HT1080 (cell line): Measurements from ENCODE around the gene PITHD1. TPM values are rescaled to one million over a fixed set of nuclear protein-coding genes. Genes with fewer than 3 reads are reported as not detected.
"Not testable (repeated sequence)": the region's sequence is repeated elsewhere in the genome, so short reads cannot be mapped to it uniquely, and the experiment has no call there.

Experiments used
- DNase-seq: peaks from one replicate; pipeline ENCODE4 v3.0.0-alpha.2; 2015; ENCODE audit warnings: low read depth
- polyA plus RNA-seq, 2 experiments: library from polyadenylated mRNA; depleted of rRNA; stranded (reverse); fragments of >200 nt; gene quantifications; 2 replicates each; pipeline ENCODE4 v1.2.3, GENCODE V29; 2015
- total RNA-seq: library from RNA; depleted of rRNA; stranded (reverse); fragments of >200 nt; shearing (Covaris generic); gene quantifications from 2 replicates; pipeline ENCODE4 v1.2.3, GENCODE V29; 2014; rRNA removed

Gene PITHD1
- total RNA-seq = 124 and 129 TPM in 2 replicates
- polyA plus RNA-seq (2015; cell fraction: cytosol; rRNA removed) = 62.4 and 64.2 TPM in 2 replicates
- polyA plus RNA-seq (2015; cell fraction: nucleus; rRNA removed) = 39.7 and 42.5 TPM in 2 replicates

GRCh38 chr1:23777979-23778814 lies at the start of gene PITHD1:
Gene PITHD1 (plus strand): TSS chr1:23778418. CDS start chr1:23778516, 98 bp downstream.
- DNase-seq = peak; percentile 60

- peak; percentile 69 for DNase-seq
These were observed 45.6 kb upstream of the PITHD1 start for GRCh38 chr1:23732363-23733224.

GRCh38 chr1:23733281-23733680 lies 44.9 kb upstream of the PITHD1 start:
- DNase-seq = not testable (repeated sequence)

GRCh38 chr1:23736437-23737134 lies 41.6 kb upstream of the PITHD1 start:
- no peak for DNase-seq

GRCh38 chr1:23741609-23742008 lies 36.6 kb upstream of the PITHD1 start:
- no peak for DNase-seq

- peak; percentile 8 for DNase-seq
These were observed 35.4 kb upstream of the PITHD1 start for GRCh38 chr1:23742670-23743286.

- peak; percentile 55 for DNase-seq
These were observed 34.7 kb upstream of the PITHD1 start, which contains the start of gene ELOA for GRCh38 chr1:23743287-23744152. Gene ELOA (plus strand): TSS chr1:23743471. CDS start chr1:23743504, 33 bp downstream.

GRCh38 chr1:23745515-23745914 lies 32.7 kb upstream of the PITHD1 start:
- DNase-seq = peak; percentile 19

- DNase-seq = no peak
These were observed 30.2 kb upstream of the PITHD1 start for GRCh38 chr1:23748016-23748415.

- peak; percentile 58 for DNase-seq
These were observed 27.0 kb upstream of the PITHD1 start for GRCh38 chr1:23751050-23751814.

- DNase-seq = no peak
These were observed 26.4 kb upstream of the PITHD1 start for GRCh38 chr1:23751815-23752200.

GRCh38 chr1:23752909-23753308 lies 25.3 kb upstream of the PITHD1 start:
- DNase-seq = no peak

- DNase-seq = peak; percentile 61
These were observed 21.5 kb upstream of the PITHD1 start for GRCh38 chr1:23756676-23757075.

GRCh38 chr1:23757812-23758211 lies 20.4 kb upstream of the PITHD1 start:
- DNase-seq = no peak

- DNase-seq = no peak
These were observed 18.9 kb upstream of the PITHD1 start for GRCh38 chr1:23759277-23759676.

GRCh38 chr1:23763041-23763577 lies 15.1 kb upstream of the PITHD1 start:
- DNase-seq = no peak

GRCh38 chr1:23768733-23769132 lies 9.5 kb upstream of the PITHD1 start:
- DNase-seq = no peak

GRCh38 chr1:23772049-23772853 lies 6.0 kb upstream of the PITHD1 start:
- peak; percentile 68 for DNase-seq
